Endothelial cell of umbilical vein (primary cell): ENCODE data around the gene SLC9A9. TPM values are rescaled to one million over a fixed set of nuclear protein-coding genes. Genes with fewer than 3 reads are reported as not detected.

Experiments
- BruUV-seq: library from RNA; stranded (reverse); fragments of 400-500 nt; replicated peaks from 2 replicates; lab custom pipeline; 2021; lab: Mats Ljungman, UMichigan
- CTCF ChIA-PET: fragments of 300-600, 350-600 bp; sonication (Branson Sonifier 250); formaldehyde crosslinking; loops from one replicate; lab custom pipeline; 2021; ENCODE audit warnings: antibody characterized with exemption, inconsistent platforms; lab: Charles Lee
- POLR2A ChIA-PET: fragments of 300-600, 350-600 bp; sonication (Branson Sonifier 250); formaldehyde crosslinking; loops from one replicate; lab custom pipeline; 2021; ENCODE audit warnings: antibody characterized with exemption, inconsistent platforms; lab: Charles Lee
- DNase-seq: peaks from one replicate; pipeline ENCODE4 v3.0.0-alpha.2; 2011; ENCODE audit warnings: low read depth, low spot score
- FAIRE-seq: peaks from 2 replicates; lab custom pipeline; 2011; peaks lifted over from hg19 to GRCh38; lab: Jason Lieb, UNC
- H2AFZ ChIP-seq: 2 replicates; pipeline ENCODE4 v1.6.0; 2012; ENCODE audit warnings: low read depth, low read length, control low read depth, inconsistent platforms
- H3K27ac ChIP-seq: 2 replicates; pipeline ENCODE4 v1.5.1; 2011; ENCODE audit warnings: low read depth, mild to moderate bottlenecking, control low read depth, low read length, moderate library complexity; ENCODE audit not compliant: insufficient read depth
- H3K27me3 ChIP-seq, 2 experiments: 2 replicates each; pipeline versions ENCODE4 v1.6.0 to v1.6.1; 2011; ENCODE audit warnings: low read length in 2 of 2, mixed read lengths in 1 of 2; ENCODE audit not compliant: control insufficient read depth in 2 of 2, insufficient read depth in 2 of 2
- H3K36me3 ChIP-seq, 2 experiments: 2 replicates in 1 of 2; 3 replicates in 1 of 2; pipeline ENCODE4 v1.5.1; 2011; ENCODE audit warnings: low read length in 2 of 2, mild to moderate bottlenecking in 1 of 2, moderate library complexity in 1 of 2; ENCODE audit not compliant: control insufficient read depth in 2 of 2, insufficient read depth in 2 of 2; ENCODE audit errors: extremely low read depth in 1 of 2
- H3K4me1 ChIP-seq: 3 replicates; pipeline ENCODE4 v1.5.1; 2011; ENCODE audit warnings: mild to moderate bottlenecking, low read length; ENCODE audit not compliant: control insufficient read depth, insufficient read depth; ENCODE audit errors: extremely low read depth
- H3K4me2 ChIP-seq: 2 replicates; pipeline ENCODE4 v1.6.1; 2011; ENCODE audit warnings: low read length, control low read depth, mixed read lengths; ENCODE audit not compliant: insufficient read depth
- H3K4me3 ChIP-seq, 3 experiments: fragments of 200-600 bp in 1 of 3; sonication (generic), shearing (Covaris generic) in 1 of 3; replicated peaks in 1 of 3; 2 replicates each; pipeline ENCODE4 v1.5.1; 2011 to 2016; ENCODE audit warnings: control low read depth in 3 of 3, low read length in 3 of 3, mild to moderate bottlenecking in 2 of 3, inconsistent platforms in 1 of 3, low read depth in 1 of 3, moderate library complexity in 1 of 3; ENCODE audit not compliant: insufficient read depth in 1 of 3
- H3K79me2 ChIP-seq: 2 replicates; pipeline ENCODE4 v1.6.0; 2012; ENCODE audit warnings: low read length, inconsistent platforms; ENCODE audit not compliant: control insufficient read depth, insufficient read depth
- H3K9ac ChIP-seq: replicated peaks from 2 replicates; pipeline ENCODE3; 2011; ENCODE audit warnings: low read length, control low read depth; ENCODE audit not compliant: insufficient read depth; ENCODE audit errors: extremely low read depth
- H3K9me1 ChIP-seq: replicated peaks from 3 replicates; pipeline ENCODE4 v1.6.0; 2011; ENCODE audit warnings: mild to moderate bottlenecking, low read length; ENCODE audit not compliant: control insufficient read depth, insufficient read depth; ENCODE audit errors: extremely low read depth
- H3K9me3 ChIP-seq: replicated peaks from 2 replicates; pipeline ENCODE4 v1.5.1; 2012; ENCODE audit warnings: low read length, inconsistent platforms; ENCODE audit not compliant: control insufficient read depth, insufficient read depth
- H4K20me1 ChIP-seq: replicated peaks from 2 replicates; pipeline ENCODE3; 2011; ENCODE audit warnings: mild to moderate bottlenecking, low read length; ENCODE audit not compliant: control insufficient read depth, insufficient read depth; ENCODE audit errors: extremely low read depth
- EZH2 ChIP-seq: IDR thresholded peaks from 2 replicates; pipeline ENCODE4 v1.6.1; 2012; ENCODE audit warnings: borderline replicate concordance, low read depth, mild to moderate bottlenecking, moderate library complexity, low read length, inconsistent platforms; ENCODE audit not compliant: severe bottlenecking
- FOS ChIP-seq: IDR thresholded peaks from 2 replicates; pipeline ENCODE4 v1.6.1; 2011; ENCODE audit warnings: mild to moderate bottlenecking, low read length, moderate library complexity, borderline replicate concordance; ENCODE audit not compliant: insufficient read depth
- GATA2 ChIP-seq: IDR thresholded peaks from 2 replicates; pipeline ENCODE4 v1.7.0; 2011; ENCODE audit warnings: low read depth, mild to moderate bottlenecking, moderate library complexity, mixed read lengths, low read length; ENCODE audit not compliant: insufficient read length, insufficient read depth
- JUN ChIP-seq: IDR thresholded peaks from 2 replicates; pipeline ENCODE4 v1.6.1; 2011; ENCODE audit warnings: borderline replicate concordance, low read depth; ENCODE audit not compliant: insufficient read length, insufficient read depth
- MYC ChIP-seq: IDR thresholded peaks from one replicate; pipeline ENCODE4 v1.6.1; 2011; ENCODE audit warnings: mild to moderate bottlenecking, low read depth, low read length
- POLR2A ChIP-seq: IDR thresholded peaks from 2 replicates; pipeline ENCODE4 v1.6.1; 2012; ENCODE audit warnings: low read depth, mild to moderate bottlenecking, control low read depth, low read length
- POLR2AphosphoS5 ChIP-seq: IDR thresholded peaks from 2 replicates; pipeline ENCODE4 v1.6.1; 2012; ENCODE audit warnings: low read depth, mild to moderate bottlenecking, control low read depth, low read length, moderate library complexity; ENCODE audit not compliant: insufficient read depth
- dilution Hi-C: fragments of 300-500 bp; cut with MboI; formaldehyde crosslinking; loops from one replicate; pipeline ENCODE4 v1.15.0; 2019; ENCODE audit warnings: low sequenced_read_pairs; ENCODE audit not compliant: extremely low pct_ligation_motif_present
- intact Hi-C: fragments of 100-400 bp; cut with micrococcal nuclease; formaldehyde crosslinking; loops from one replicate; pipeline ENCODE4 v1.10.0; 2022
- polyA plus RNA-seq, 4 experiments: library from polyadenylated mRNA; depleted of rRNA in 3 of 4; stranded (reverse) in 3 of 4; unstranded in 1 of 4; fragments of >200 nt; gene quantifications; 2 replicates each; pipeline versions ENCODE4 v1.2.1 to v1.2.3, GENCODE V29; 2011 to 2012; ENCODE audit warnings: missing spikeins in 1 of 4
- total RNA-seq: library from RNA; stranded (reverse); gene quantifications from 2 replicates; pipeline ENCODE4 v1.2.3, GENCODE V29; 2021
- TF ChIP-seq, protein P1 (sequence below), 2 donors: IDR thresholded peaks; 1 replicate in 1 of 2; 2 replicates in 1 of 2; pipeline ENCODE4 v1.5.1; 2011; ENCODE audit warnings: low read length in 2 of 2, mild to moderate bottlenecking in 2 of 2, moderate library complexity in 2 of 2, control low read depth in 1 of 2, inconsistent platforms in 1 of 2, low read depth in 1 of 2; ENCODE audit not compliant: insufficient read depth in 1 of 2; ENCODE audit errors: extremely low read depth in 1 of 2
- TF ChIP-seq, protein P2 (sequence below): IDR thresholded peaks from 2 replicates; pipeline ENCODE4 v1.6.1; 2011; ENCODE audit not compliant: insufficient read depth, insufficient read length

Gene SLC9A9
- total and polyA plus RNA-seq, 2 donors (not counting 3 experiments of a cell fraction or from before 2014, with no cell fraction given), result 1.5 to 1.8 TPM

DNA sequence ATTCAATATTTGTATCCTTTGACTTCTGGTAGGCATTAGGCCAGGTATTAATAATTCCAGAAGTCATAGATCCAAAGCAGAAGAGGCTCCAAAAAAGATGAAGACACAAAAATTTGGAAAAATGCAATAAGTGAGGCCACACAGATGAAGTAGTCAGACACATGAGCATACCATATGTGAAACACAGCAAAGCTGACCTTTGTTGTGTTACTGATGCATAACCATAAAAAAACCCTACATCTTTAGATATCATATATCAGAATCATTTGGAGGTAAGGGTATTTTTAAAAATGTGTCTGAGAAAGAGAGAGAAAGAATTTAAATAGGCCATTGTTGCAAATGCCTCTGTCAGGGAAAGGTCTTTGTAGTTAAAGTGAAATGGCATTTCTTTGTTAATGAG lies 314.9 kb downstream of the SLC9A9 start:
- Histone ChIP-seq H3K4me2 (no peak overlapping the region), H2AFZ (no peak overlapping the region), H3K4me1 (no peaks in the 10 kb centered on the region), H3K9me3 (no peaks in the 10 kb centered on the region), H3K79me2 (no peaks in the 10 kb centered on the region), H3K9ac (no peak overlapping the region), H3K36me3 (no peaks in the 10 kb centered on the region), H4K20me1 (no peaks in the 10 kb centered on the region), H3K27me3 (no peaks in the 10 kb centered on the region), H3K4me3 (no peak overlapping the region), H3K9me1 (no peaks in the 10 kb centered on the region), H3K27ac (no peak overlapping the region)
- BruUV-seq, result no TSS peak
- dilution Hi-C loops (no loop called here), intact Hi-C loops (loop anchor here (2.0 kb wide), 1 partner anchor 39 kb away; no protein-coding TSS in a partner anchor)
- ChIA-PET POLR2A (no interaction called here), CTCF (no interaction called here)
- DNase-seq (no peak), FAIRE-seq (no peak)
- TF ChIP-seq, protein P1, sequence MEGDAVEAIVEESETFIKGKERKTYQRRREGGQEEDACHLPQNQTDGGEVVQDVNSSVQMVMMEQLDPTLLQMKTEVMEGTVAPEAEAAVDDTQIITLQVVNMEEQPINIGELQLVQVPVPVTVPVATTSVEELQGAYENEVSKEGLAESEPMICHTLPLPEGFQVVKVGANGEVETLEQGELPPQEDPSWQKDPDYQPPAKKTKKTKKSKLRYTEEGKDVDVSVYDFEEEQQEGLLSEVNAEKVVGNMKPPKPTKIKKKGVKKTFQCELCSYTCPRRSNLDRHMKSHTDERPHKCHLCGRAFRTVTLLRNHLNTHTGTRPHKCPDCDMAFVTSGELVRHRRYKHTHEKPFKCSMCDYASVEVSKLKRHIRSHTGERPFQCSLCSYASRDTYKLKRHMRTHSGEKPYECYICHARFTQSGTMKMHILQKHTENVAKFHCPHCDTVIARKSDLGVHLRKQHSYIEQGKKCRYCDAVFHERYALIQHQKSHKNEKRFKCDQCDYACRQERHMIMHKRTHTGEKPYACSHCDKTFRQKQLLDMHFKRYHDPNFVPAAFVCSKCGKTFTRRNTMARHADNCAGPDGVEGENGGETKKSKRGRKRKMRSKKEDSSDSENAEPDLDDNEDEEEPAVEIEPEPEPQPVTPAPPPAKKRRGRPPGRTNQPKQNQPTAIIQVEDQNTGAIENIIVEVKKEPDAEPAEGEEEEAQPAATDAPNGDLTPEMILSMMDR (IDR thresholded peaks at IDR 0.05; ENCODE audit: extremely low read depth in 1 of 2, insufficient read depth in 1 of 2, low read depth in 1 of 2, low read length in 2 of 2), result no peak
- no peak for TF ChIP-seq GATA2
- no peak for TF ChIP-seq POLR2A
- no peak for TF ChIP-seq FOS
- TF ChIP-seq, protein P2, sequence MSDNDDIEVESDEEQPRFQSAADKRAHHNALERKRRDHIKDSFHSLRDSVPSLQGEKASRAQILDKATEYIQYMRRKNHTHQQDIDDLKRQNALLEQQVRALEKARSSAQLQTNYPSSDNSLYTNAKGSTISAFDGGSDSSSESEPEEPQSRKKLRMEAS, result no peak

DNA sequence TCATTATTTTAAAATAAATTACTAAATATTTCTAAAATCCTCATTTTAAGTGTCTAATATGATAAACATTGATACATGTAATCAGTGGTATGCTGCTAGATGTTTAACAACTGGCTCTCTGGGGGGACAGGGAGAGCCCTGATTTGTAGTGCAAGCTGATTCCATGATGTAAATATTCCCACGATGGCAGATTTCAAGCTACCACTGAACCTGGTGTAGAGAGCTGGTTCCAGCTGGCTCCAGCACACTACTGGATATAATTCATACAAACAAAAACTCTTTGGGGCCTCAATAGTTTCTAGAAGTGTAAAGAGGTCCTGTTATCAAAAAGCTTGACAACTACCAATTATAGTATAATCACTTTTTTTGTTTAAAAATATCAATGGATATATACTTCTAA lies 316.2 kb downstream of the SLC9A9 start:
- Histone ChIP-seq H3K4me2 (no peak overlapping the region), H3K9ac (no peak overlapping the region), H2AFZ (no peak overlapping the region), H3K9me3 (no peaks in the 10 kb centered on the region), H3K36me3 (no peaks in the 10 kb centered on the region), H3K4me1 (no peaks in the 10 kb centered on the region), H3K27me3 (no peaks in the 10 kb centered on the region), H3K27ac (no peak overlapping the region), H3K9me1 (no peaks in the 10 kb centered on the region), H3K79me2 (no peaks in the 10 kb centered on the region), H3K4me3 (no peak overlapping the region), H4K20me1 (no peaks in the 10 kb centered on the region)
- dilution Hi-C loops (no loop called here), intact Hi-C loops (loop anchor here (2.0 kb wide), 1 partner anchor 41 kb away; no protein-coding TSS in a partner anchor)
- no peak for FAIRE-seq
- ChIA-PET CTCF (interaction anchor here (1.4 kb wide), 1 partner anchor 142 kb away, joined by 5 read pairs; no protein-coding TSS in a partner anchor), POLR2A (no interaction called here)
- no TSS peak for BruUV-seq
- DNase-seq, result no peak
- TF ChIP-seq FOS, result no peak
- no peak for TF ChIP-seq JUN
- no peak for TF ChIP-seq POLR2AphosphoS5
- TF ChIP-seq GATA2, result no peak
- TF ChIP-seq, protein P1 (IDR thresholded peaks at IDR 0.05; ENCODE audit: extremely low read depth in 1 of 2, insufficient read depth in 1 of 2, low read depth in 1 of 2, low read length in 2 of 2), result no peak
- TF ChIP-seq, protein P2, result no peak
- no peak for TF ChIP-seq EZH2
- TF ChIP-seq MYC, result no peak
- no peak for TF ChIP-seq POLR2A
